Type B pancreatic cell (in vitro differentiated cells): ENCODE data around the gene TSEN54. TPM values are rescaled to one million over a fixed set of nuclear protein-coding genes. Genes with fewer than 3 reads are reported as not detected.

ENCODE experiments used
- DNase-seq: peaks from one replicate; pipeline ENCODE4 v3.0.0; 2021; ENCODE audit warnings: mixed read lengths; ENCODE audit not compliant: unreplicated experiment; ENCODE audit errors: extremely low spot score
- H3K27ac Mint-ChIP-seq: 2 replicates; pipeline ENCODE4 v1.8.0; 2021; ENCODE audit warnings: mild to moderate bottlenecking, mixed read lengths
- H3K27me3 Mint-ChIP-seq: 2 replicates; pipeline ENCODE4 v1.8.0; 2021; ENCODE audit warnings: mixed read lengths
- H3K36me3 Mint-ChIP-seq: 2 replicates; pipeline ENCODE4 v1.8.0; 2021; ENCODE audit warnings: mixed read lengths
- H3K4me1 Mint-ChIP-seq: one replicate; pipeline ENCODE4 v1.8.0; 2021; ENCODE audit warnings: mixed read lengths; ENCODE audit not compliant: unreplicated experiment
- H3K4me3 Mint-ChIP-seq: 2 replicates; pipeline ENCODE4 v1.8.0; 2021; ENCODE audit warnings: mild to moderate bottlenecking, mixed read lengths
- H3K9me3 Mint-ChIP-seq: 2 replicates; pipeline ENCODE4 v1.8.0; 2021; ENCODE audit warnings: mixed read lengths
- CTCF ChIP-seq: fragments of 200-600 bp; sonication (generic); conservative IDR thresholded peaks from 2 replicates; pipeline ENCODE4 v1.5.0; 2021; ENCODE audit warnings: antibody characterized with exemption, mild to moderate bottlenecking
- long read RNA-seq: library from polyadenylated mRNA; unstranded; transcript quantifications from one replicate; pipeline ENCODE4 v2.0.0, GENCODE V29; 2020
- total RNA-seq: library from RNA; stranded (reverse); gene quantifications from 2 replicates; pipeline ENCODE4 v1.2.1, GENCODE V29; 2021; ENCODE audit warnings: low replicate concordance

The TSEN54 gene
- total RNA-seq = 28.4 and 41.0 TPM in 2 replicates
- long read RNA-seq, transcript TSEN54-201 (11 exons, 1,944 nt) = major isoform, 12 of 23 reads
- long read RNA-seq, partial matches to known transcripts = 2 of 23 reads
- long read RNA-seq, other reads (novel, unspliced or antisense) = 9 of 23 reads

DNA sequence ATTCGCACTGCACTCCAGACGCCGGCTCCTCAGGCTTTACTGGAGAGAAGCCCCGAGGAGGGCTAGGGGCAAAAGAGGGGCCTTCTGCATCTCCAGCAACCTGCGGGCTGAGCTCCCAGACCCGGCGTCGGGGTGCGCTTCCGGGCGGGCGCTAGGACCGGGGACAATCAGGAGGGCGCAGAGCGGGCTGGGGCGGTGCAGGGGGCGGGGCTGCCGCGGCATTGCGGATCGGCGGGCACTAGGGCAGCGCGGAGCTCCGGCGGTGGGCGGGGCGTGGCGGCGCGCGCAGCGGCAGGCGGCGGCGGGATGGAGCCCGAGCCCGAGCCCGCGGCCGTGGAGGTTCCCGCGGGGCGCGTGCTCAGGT lies at the start of gene TSEN54:
Gene TSEN54 (plus strand): TSS at position 274 of the 364 bp plus-strand sequence. CDS start 33 bp downstream, at position 307.
- TF ChIP-seq CTCF = no peak
- Mint-ChIP-seq H3K9me3 (no peaks in the 10 kb centered on the region), H3K27me3 (no peaks in the 10 kb centered on the region), H3K27ac (peak within 1 kb of the TSS; percentile 70), H3K36me3 (peaks cover 4% of the 10 kb centered on the region), H3K4me1 (peaks cover 23% of the 10 kb centered on the region), H3K4me3 (peak within 1 kb of the TSS; percentile 91)
- peak; percentile 95 for DNase-seq

DNA sequence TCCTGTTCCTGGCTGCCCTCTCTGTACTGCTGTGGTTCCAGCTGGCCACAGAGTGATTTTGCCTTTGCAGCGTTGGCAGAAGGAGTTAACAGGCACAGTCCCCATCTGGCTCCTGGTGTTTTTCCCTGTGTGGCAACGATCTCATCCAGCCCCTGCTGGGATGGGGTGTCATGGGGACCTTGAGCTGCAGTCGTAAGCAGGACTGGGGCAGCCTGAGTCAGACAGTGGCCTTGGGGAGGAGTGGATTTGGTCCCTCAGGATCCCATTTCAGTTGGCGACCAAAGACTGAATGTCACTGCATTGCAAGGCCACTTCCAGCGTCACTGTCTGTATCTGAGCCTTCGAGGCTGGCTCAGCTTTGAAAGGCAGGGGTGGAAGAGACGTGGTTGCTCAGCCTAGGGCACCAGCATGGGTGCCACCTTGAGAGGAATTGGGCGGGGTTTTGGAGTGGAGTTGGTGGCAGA lies 48.0 kb upstream of the TSEN54 start:
- H3K4me1 Mint-ChIP-seq = no peaks in the 10 kb centered on the region

GRCh38 chr17:75468779-75469373 lies 47.5 kb upstream of the TSEN54 start:
- no peak for DNase-seq
- Mint-ChIP-seq H3K9me3 (peaks cover 4% of the 10 kb centered on the region), H3K27ac (no peak overlapping the region), H3K4me3 (no peak overlapping the region), H3K27me3 (no peaks in the 10 kb centered on the region), H3K36me3 (peaks cover 19% of the 10 kb centered on the region), H3K4me1 (no peaks in the 10 kb centered on the region)
- TF ChIP-seq CTCF = no peak

More for the DNA sequence above, 48.0 kb upstream of the TSEN54 start:
- no peak overlapping the region for H3K27ac Mint-ChIP-seq
- no peak overlapping the region for H3K4me3 Mint-ChIP-seq
- peaks cover 4% of the 10 kb centered on the region for H3K9me3 Mint-ChIP-seq
- no peak for DNase-seq
- no peak for TF ChIP-seq CTCF
- peaks cover 24% of the 10 kb centered on the region for H3K36me3 Mint-ChIP-seq
- no peaks in the 10 kb centered on the region for H3K27me3 Mint-ChIP-seq

DNA sequence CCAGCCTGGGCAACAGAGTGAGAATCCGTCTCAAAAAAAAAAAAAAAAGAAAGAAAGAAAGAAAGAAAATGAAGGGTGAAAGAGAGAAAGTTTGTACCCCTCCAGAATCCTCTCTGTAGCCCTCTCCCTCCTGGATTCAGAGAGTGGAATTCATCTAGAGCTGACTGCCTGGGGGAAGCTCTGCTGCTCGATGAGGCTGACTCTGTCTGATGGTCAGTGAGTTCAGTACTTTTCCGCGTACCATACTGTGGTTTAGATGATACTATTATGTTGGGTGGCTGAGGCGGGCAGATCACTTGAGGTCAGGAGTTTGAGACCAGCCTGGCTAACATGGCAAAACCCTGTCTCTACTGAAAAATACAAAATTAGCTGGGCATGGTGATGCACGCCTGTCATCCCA lies 45.1 kb upstream of the TSEN54 start:
- Mint-ChIP-seq H3K27ac (no peak overlapping the region), H3K36me3 (peaks cover 13% of the 10 kb centered on the region), H3K4me3 (no peak overlapping the region), H3K9me3 (peaks cover under 1% of the 10 kb centered on the region), H3K27me3 (no peaks in the 10 kb centered on the region), H3K4me1 (peaks cover 6% of the 10 kb centered on the region)
- DNase-seq = no peak
- TF ChIP-seq CTCF = no peak

DNA sequence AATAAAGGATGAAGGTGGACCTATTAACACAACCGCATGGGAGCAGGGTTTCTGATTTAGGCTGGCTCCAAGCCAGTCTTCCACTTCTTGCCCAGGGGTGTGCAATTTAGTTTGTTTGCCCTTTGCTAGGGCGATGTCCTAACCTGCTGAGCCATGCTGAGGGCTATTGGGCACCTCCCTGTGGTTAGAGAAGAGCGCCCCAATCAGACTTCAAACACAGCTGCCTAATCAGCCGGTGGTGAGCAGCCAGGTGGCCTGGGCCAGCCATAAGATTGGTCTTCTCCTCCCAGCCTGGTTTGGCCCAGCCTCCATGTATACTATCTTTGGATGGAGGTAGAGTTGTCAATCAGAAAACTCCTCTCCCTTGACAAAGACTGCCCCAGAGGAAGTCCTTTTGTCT lies 44.2 kb upstream of the TSEN54 start:
- Mint-ChIP-seq H3K27ac (no peak overlapping the region), H3K4me3 (no peak overlapping the region), H3K4me1 (peaks cover 14% of the 10 kb centered on the region), H3K9me3 (no peaks in the 10 kb centered on the region), H3K36me3 (peaks cover 16% of the 10 kb centered on the region), H3K27me3 (no peaks in the 10 kb centered on the region)
- no peak for TF ChIP-seq CTCF
- DNase-seq = no peak
